Lower leg skin (tissue), 3 donors: ENCODE data around the gene ARL5B.

Experiments used
- POLR2A ChIP-seq, 2 donors: fragments of 450-650 bp; IDR thresholded peaks; one replicate each; pipeline ENCODE4 v1.6.1; 2016 to 2017; ENCODE audit warnings: antibody characterized with exemption in 2 of 2, mild to moderate bottlenecking in 1 of 2, moderate library complexity in 1 of 2
- TF ChIP-seq, protein P1 (sequence below), 3 donors: fragments of 450-650 bp; IDR thresholded peaks; one replicate each; pipeline ENCODE4 v1.5.1; 2016; ENCODE audit warnings: antibody characterized with exemption in 3 of 3, mild to moderate bottlenecking in 3 of 3, moderate library complexity in 2 of 3

GRCh38 chr10:18649364-18649959 is 9.8 kb upstream of the ARL5B start:
- TF ChIP-seq, protein P1, sequence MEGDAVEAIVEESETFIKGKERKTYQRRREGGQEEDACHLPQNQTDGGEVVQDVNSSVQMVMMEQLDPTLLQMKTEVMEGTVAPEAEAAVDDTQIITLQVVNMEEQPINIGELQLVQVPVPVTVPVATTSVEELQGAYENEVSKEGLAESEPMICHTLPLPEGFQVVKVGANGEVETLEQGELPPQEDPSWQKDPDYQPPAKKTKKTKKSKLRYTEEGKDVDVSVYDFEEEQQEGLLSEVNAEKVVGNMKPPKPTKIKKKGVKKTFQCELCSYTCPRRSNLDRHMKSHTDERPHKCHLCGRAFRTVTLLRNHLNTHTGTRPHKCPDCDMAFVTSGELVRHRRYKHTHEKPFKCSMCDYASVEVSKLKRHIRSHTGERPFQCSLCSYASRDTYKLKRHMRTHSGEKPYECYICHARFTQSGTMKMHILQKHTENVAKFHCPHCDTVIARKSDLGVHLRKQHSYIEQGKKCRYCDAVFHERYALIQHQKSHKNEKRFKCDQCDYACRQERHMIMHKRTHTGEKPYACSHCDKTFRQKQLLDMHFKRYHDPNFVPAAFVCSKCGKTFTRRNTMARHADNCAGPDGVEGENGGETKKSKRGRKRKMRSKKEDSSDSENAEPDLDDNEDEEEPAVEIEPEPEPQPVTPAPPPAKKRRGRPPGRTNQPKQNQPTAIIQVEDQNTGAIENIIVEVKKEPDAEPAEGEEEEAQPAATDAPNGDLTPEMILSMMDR (IDR thresholded peaks at IDR 0.05), result no peak
- TF ChIP-seq POLR2A (IDR thresholded peaks at IDR 0.05), result no peak
